Hematopoietic multipotent progenitor cell treated with erythropoietin and hydrocortisone succinate and interleukin-3 and kit ligand, for 8 days (in vitro differentiated cells): ENCODE measurements around the gene RBCK1.
"Not testable (repeated sequence)": the region's sequence is repeated elsewhere in the genome, so short reads cannot be mapped to it uniquely, and the experiment has no call there.

Source experiments
- DNase-seq: peaks from one replicate; pipeline ENCODE4 v3.0.0-alpha.2; 2015

RBCK1 gene

GRCh38 chr20:407953-408842, at the start of gene RBCK1:
Gene RBCK1 (plus strand): TSS chr20:408299. CDS start chr20:408758, 459 bp downstream.
- peak; percentile 84 for DNase-seq

- DNase-seq: no peak
Observed at GRCh38 chr20:358891-359555, 49.1 kb upstream of the RBCK1 start.

- DNase-seq: no peak
Observed at GRCh38 chr20:361561-361960, 46.5 kb upstream of the RBCK1 start.

- peak; percentile 86 for DNase-seq
Observed at GRCh38 chr20:362271-363254, 45.5 kb upstream of the RBCK1 start.

- DNase-seq: no peak
Observed at GRCh38 chr20:363319-364078, 44.6 kb upstream of the RBCK1 start.

- peak; percentile 61 for DNase-seq
Observed at GRCh38 chr20:364905-365794, 42.9 kb upstream of the RBCK1 start.

- DNase-seq: no peak
Observed at GRCh38 chr20:366041-366718, 41.9 kb upstream of the RBCK1 start.

- DNase-seq: no peak
Observed at GRCh38 chr20:366719-367485, 41.2 kb upstream of the RBCK1 start.

GRCh38 chr20:367486-367887, 40.6 kb upstream of the RBCK1 start:
- DNase-seq: no peak

- no peak for DNase-seq
Observed at GRCh38 chr20:368915-369314, 39.2 kb upstream of the RBCK1 start.

GRCh38 chr20:370151-370600, 37.9 kb upstream of the RBCK1 start:
- DNase-seq: no peak

GRCh38 chr20:370977-371754, 36.9 kb upstream of the RBCK1 start:
- no peak for DNase-seq

GRCh38 chr20:371755-372542, 36.1 kb upstream of the RBCK1 start:
- DNase-seq: peak; percentile 50

- DNase-seq: not testable (repeated sequence)
Observed at GRCh38 chr20:372543-373082, 35.5 kb upstream of the RBCK1 start.

GRCh38 chr20:373171-373890, 34.8 kb upstream of the RBCK1 start:
- DNase-seq: peak; percentile 34

- peak; percentile 23 for DNase-seq
Observed at GRCh38 chr20:375265-375889, 32.7 kb upstream of the RBCK1 start.
